NCI-H748 (cell line): ENCODE measurements around the gene VPS50.
"Not testable (repeated sequence)": the region's sequence is repeated elsewhere in the genome, so short reads cannot be mapped to it uniquely, and the experiment has no call there.

ENCODE experiments used
- DNase-seq: peaks from one replicate; lab custom pipeline; 2025; ENCODE audit not compliant: unreplicated experiment; lab: John Stamatoyannopoulos, UW

Gene VPS50

GRCh38 chr7:93239824-93240223, 7.7 kb downstream of the VPS50 start:
- no peak for DNase-seq

- no peak for DNase-seq
Observed at GRCh38 chr7:93242106-93242505, 9.9 kb downstream of the VPS50 start.

- DNase-seq = peak; percentile 33
Observed at GRCh38 chr7:93245525-93246432, 13.6 kb downstream of the VPS50 start.

GRCh38 chr7:93249491-93250148, 17.5 kb downstream of the VPS50 start:
- DNase-seq = no peak

- DNase-seq = no peak
Observed at GRCh38 chr7:93258661-93259060, 26.5 kb downstream of the VPS50 start.

- DNase-seq = no peak
Observed at GRCh38 chr7:93262535-93262934, 30.4 kb downstream of the VPS50 start.

- DNase-seq = no peak
Observed at GRCh38 chr7:93265220-93265619, 33.1 kb downstream of the VPS50 start.

- no peak for DNase-seq
Observed at GRCh38 chr7:93279541-93279940, 47.4 kb downstream of the VPS50 start.

- no peak for DNase-seq
Observed at GRCh38 chr7:93284908-93285307, 52.7 kb downstream of the VPS50 start.

GRCh38 chr7:93293229-93293628, 61.1 kb downstream of the VPS50 start:
- DNase-seq = no peak

GRCh38 chr7:93298206-93298605, 66.0 kb downstream of the VPS50 start:
- no peak for DNase-seq

GRCh38 chr7:93298671-93299070, 66.5 kb downstream of the VPS50 start:
- no peak for DNase-seq

GRCh38 chr7:93301736-93302135, 69.6 kb downstream of the VPS50 start:
- no peak for DNase-seq

- DNase-seq = no peak
Observed at GRCh38 chr7:93307131-93307660, 75.0 kb downstream of the VPS50 start.

GRCh38 chr7:93307943-93308342, 75.8 kb downstream of the VPS50 start:
- no peak for DNase-seq

- DNase-seq = no peak
Observed at GRCh38 chr7:93310346-93310745, 78.2 kb downstream of the VPS50 start.

GRCh38 chr7:93314449-93314848, 82.3 kb downstream of the VPS50 start:
- no peak for DNase-seq

GRCh38 chr7:93315896-93316295, 83.7 kb downstream of the VPS50 start:
- no peak for DNase-seq

- no peak for DNase-seq
Observed at GRCh38 chr7:93316730-93317129, 84.6 kb downstream of the VPS50 start.

- no peak for DNase-seq
Observed at GRCh38 chr7:93320887-93321286, 88.7 kb downstream of the VPS50 start.

GRCh38 chr7:93326291-93326690, 94.1 kb downstream of the VPS50 start:
- not testable (repeated sequence) for DNase-seq

GRCh38 chr7:93327006-93327633, 95.0 kb downstream of the VPS50 start:
- no peak for DNase-seq
